22Rv1 (cell line): ENCODE data around the gene SERF2.

Source experiments
- ZFX ChIP-seq: fragments of 450-650 bp; IDR thresholded peaks from 2 replicates; pipeline ENCODE4 v1.6.1; 2017; ENCODE audit warnings: antibody characterized with exemption, borderline replicate concordance
- TF ChIP-seq, protein P1 (sequence below): fragments of 450-650 bp; IDR thresholded peaks from 2 replicates; pipeline ENCODE4 v1.5.1; 2017; ENCODE audit warnings: mild to moderate bottlenecking

GRCh38 chr15:43789409-43789808 lies 2.7 kb upstream of the SERF2 start:
- TF ChIP-seq, protein P1, sequence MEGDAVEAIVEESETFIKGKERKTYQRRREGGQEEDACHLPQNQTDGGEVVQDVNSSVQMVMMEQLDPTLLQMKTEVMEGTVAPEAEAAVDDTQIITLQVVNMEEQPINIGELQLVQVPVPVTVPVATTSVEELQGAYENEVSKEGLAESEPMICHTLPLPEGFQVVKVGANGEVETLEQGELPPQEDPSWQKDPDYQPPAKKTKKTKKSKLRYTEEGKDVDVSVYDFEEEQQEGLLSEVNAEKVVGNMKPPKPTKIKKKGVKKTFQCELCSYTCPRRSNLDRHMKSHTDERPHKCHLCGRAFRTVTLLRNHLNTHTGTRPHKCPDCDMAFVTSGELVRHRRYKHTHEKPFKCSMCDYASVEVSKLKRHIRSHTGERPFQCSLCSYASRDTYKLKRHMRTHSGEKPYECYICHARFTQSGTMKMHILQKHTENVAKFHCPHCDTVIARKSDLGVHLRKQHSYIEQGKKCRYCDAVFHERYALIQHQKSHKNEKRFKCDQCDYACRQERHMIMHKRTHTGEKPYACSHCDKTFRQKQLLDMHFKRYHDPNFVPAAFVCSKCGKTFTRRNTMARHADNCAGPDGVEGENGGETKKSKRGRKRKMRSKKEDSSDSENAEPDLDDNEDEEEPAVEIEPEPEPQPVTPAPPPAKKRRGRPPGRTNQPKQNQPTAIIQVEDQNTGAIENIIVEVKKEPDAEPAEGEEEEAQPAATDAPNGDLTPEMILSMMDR, result no peak
- no peak for TF ChIP-seq ZFX
